ENCODE data around the gene MAB21L4. TPM values are rescaled to one million over a fixed set of nuclear protein-coding genes. Genes with fewer than 3 reads are reported as not detected.

Gene MAB21L4
- total and polyA plus RNA-seq, 9 donors = 0.04 to 0.48 (median 0.23) TPM; not detected in 4

GRCh38 chr2:240921995-240922244 lies 26.0 kb upstream of the MAB21L4 start:
- 88 to 100% (median 90%) methylated on average over 1 of the region's 1 CpG for WGBS, 3 donors
- intact Hi-C loops (cut with DNase I) = no loop called here

DNA sequence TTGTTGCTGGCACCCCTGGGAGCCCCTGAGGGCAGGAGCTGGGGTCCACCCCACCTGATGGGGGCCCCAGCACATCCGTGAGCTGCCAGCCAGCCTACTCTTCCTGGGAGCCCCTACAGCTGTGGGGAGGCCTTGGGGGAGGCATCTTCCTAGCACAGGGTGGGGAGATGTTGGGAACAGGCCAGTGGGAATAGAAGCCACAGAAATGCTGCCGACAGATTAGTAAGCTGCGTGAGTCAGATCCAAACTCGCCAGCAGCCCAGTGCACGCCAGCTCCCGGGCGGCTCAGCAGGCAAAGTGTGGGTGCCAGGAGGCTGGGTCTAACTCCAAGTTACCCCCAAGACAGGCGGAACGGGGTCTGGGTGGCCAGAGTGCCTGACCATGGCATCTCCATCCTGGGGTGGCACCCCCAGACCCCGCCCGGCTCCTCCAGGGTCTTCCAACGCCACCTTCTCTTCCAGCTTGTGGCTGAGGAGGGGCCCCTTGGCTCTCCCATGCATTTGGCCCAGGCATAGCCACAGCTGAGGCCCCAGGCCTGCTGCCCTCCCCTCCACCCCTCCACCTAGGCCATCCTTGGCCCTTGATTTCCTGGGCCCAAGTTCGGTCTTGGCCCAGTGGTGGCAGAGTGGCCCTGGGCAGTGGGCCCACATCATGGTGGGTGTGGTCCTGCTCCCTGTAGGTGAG lies 25.5 kb upstream of the MAB21L4 start:
- TF ChIP-seq EP300 (IDR thresholded peaks at IDR 0.05) = no peak
- TF ChIP-seq, protein P1, sequence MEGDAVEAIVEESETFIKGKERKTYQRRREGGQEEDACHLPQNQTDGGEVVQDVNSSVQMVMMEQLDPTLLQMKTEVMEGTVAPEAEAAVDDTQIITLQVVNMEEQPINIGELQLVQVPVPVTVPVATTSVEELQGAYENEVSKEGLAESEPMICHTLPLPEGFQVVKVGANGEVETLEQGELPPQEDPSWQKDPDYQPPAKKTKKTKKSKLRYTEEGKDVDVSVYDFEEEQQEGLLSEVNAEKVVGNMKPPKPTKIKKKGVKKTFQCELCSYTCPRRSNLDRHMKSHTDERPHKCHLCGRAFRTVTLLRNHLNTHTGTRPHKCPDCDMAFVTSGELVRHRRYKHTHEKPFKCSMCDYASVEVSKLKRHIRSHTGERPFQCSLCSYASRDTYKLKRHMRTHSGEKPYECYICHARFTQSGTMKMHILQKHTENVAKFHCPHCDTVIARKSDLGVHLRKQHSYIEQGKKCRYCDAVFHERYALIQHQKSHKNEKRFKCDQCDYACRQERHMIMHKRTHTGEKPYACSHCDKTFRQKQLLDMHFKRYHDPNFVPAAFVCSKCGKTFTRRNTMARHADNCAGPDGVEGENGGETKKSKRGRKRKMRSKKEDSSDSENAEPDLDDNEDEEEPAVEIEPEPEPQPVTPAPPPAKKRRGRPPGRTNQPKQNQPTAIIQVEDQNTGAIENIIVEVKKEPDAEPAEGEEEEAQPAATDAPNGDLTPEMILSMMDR (IDR thresholded peaks at IDR 0.05) = no peak
- no peak for TF ChIP-seq POLR2A (IDR thresholded peaks at IDR 0.05)
- H3K27me3 ChIP-seq = no peaks in the 10 kb centered on the region
- WGBS, 3 donors = 34 to 61% (median 55%) methylated on average over 13 of the region's 13 CpGs
- H3K4me3 ChIP-seq = no peak overlapping the region
- H3K9me3 ChIP-seq = no peaks in the 10 kb centered on the region
- peaks cover 22% of the 10 kb centered on the region for H3K4me1 ChIP-seq (ENCODE audit: insufficient read depth)
- peak; percentile 31 to 78 (median 65) for DNase-seq
- intact Hi-C loops (cut with DNase I) = no loop called here
- H3K27ac ChIP-seq = no peak overlapping the region
- H3K36me3 ChIP-seq = no peaks in the 10 kb centered on the region

More at GRCh38 chr2:240921995-240922244, 26.0 kb upstream of the MAB21L4 start:
- no peaks in the 10 kb centered on the region for H3K9me3 ChIP-seq
- no peaks in the 10 kb centered on the region for H3K27me3 ChIP-seq
- no peaks in the 10 kb centered on the region for H3K36me3 ChIP-seq
- peaks cover 19% of the 10 kb centered on the region for H3K4me1 ChIP-seq (ENCODE audit: insufficient read depth)
- peak in 3 of 5 donors; percentile 16 to 49 (median 23) for DNase-seq
- no peak for TF ChIP-seq POLR2A (IDR thresholded peaks at IDR 0.05)
- TF ChIP-seq, protein P1 (IDR thresholded peaks at IDR 0.05) = no peak
- no peak for TF ChIP-seq EP300 (IDR thresholded peaks at IDR 0.05)
- H3K4me3 ChIP-seq = no peak overlapping the region
- no peak overlapping the region for H3K27ac ChIP-seq

DNA sequence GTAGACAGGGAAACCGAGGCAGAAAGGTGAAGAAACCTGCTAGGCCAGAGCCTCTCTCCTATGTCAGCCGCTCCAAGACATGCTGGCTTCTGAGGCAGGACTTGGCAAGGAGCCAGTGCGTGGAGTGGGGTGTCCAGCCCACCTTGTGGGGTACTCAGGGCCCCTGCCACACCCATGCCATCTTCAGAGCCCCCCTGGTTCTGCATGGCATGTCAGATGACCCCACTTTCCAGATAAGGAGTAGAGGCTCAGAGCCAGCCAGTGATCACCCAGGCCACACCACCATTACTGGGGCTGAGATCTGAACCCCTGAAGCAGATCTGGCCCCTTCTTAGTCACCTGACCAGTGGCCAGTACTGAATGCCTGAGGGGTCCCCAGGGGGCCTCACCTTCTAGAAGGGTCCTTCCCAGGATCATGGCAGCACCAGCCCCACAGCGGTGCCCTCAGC lies 24.9 kb upstream of the MAB21L4 start:
- DNase-seq = peak; percentile 16 to 49 (median 40)
- H3K4me1 ChIP-seq (ENCODE audit: insufficient read depth) = peaks cover 24% of the 10 kb centered on the region
- TF ChIP-seq, protein P1 (IDR thresholded peaks at IDR 0.05) = no peak
- TF ChIP-seq EP300 (IDR thresholded peaks at IDR 0.05) (no peak), POLR2A (IDR thresholded peaks at IDR 0.05) (no peak)
- no peak overlapping the region for H3K27ac ChIP-seq
- 78 to 87% (median 84%) methylated on average over 4 of the region's 4 CpGs for whole genome bisulfite sequencing, 3 donors
- intact Hi-C loops (cut with DNase I) = no loop called here
- no peaks in the 10 kb centered on the region for H3K9me3 ChIP-seq
- H3K27me3 ChIP-seq = no peaks in the 10 kb centered on the region
- no peaks in the 10 kb centered on the region for H3K36me3 ChIP-seq
- H3K4me3 ChIP-seq = no peak overlapping the region

- no peaks in the 10 kb centered on the region for H3K27me3 ChIP-seq
- DNase-seq = peak; percentile 6 to 37 (median 22)
- intact Hi-C loops (cut with DNase I) = loop anchor here in 2 of 4 donors (5.0 to 10.0 kb wide), 3 partner anchors 37 to 77 kb away; partner anchors contain the start of gene SNED1 (in 2 of the 2)
- no peak overlapping the region for H3K27ac ChIP-seq
- no peak overlapping the region for H3K4me3 ChIP-seq
- WGBS, 3 donors = 92 to 93% (median 92%) methylated on average over 31 of the region's 31 CpGs
- TF ChIP-seq POLR2A (IDR thresholded peaks at IDR 0.05) = no peak
- no peak for TF ChIP-seq EP300 (IDR thresholded peaks at IDR 0.05)
- TF ChIP-seq, protein P1 (IDR thresholded peaks at IDR 0.05) = no peak
- H3K9me3 ChIP-seq = no peaks in the 10 kb centered on the region
- no peaks in the 10 kb centered on the region for H3K36me3 ChIP-seq
- H3K4me1 ChIP-seq (ENCODE audit: insufficient read depth) = peaks cover 24% of the 10 kb centered on the region
Observed at GRCh38 chr2:240919786-240920782, 24.1 kb upstream of the MAB21L4 start.
